HG03103 (cell line): ENCODE data around the gene SLC5A12.

Experiments
- ATAC-seq: cut with Tn5 transposase; IDR thresholded peaks from one replicate; pipeline ENCODE4 v1.9.1; 2021; ENCODE audit warnings: low read depth; ENCODE audit not compliant: unreplicated experiment

Gene SLC5A12

GRCh38 chr11:26726960-26727359 is 5.1 kb upstream of the SLC5A12 start:
- no peak for ATAC-seq

- ATAC-seq, result no peak
Measured at GRCh38 chr11:26719998-26720397, 1.9 kb downstream of the SLC5A12 start.

GRCh38 chr11:26719289-26719973 is 2.4 kb downstream of the SLC5A12 start:
- no peak for ATAC-seq

- ATAC-seq, result no peak
Measured at GRCh38 chr11:26717771-26718170, 4.1 kb downstream of the SLC5A12 start.

- no peak for ATAC-seq
Measured at GRCh38 chr11:26715133-26715532, 6.7 kb downstream of the SLC5A12 start.

- no peak for ATAC-seq
Measured at GRCh38 chr11:26712497-26712896, 9.4 kb downstream of the SLC5A12 start.

- ATAC-seq, result no peak
Measured at GRCh38 chr11:26710489-26710888, 11.4 kb downstream of the SLC5A12 start.

GRCh38 chr11:26708736-26709456 is 13.0 kb downstream of the SLC5A12 start:
- no peak for ATAC-seq

- ATAC-seq, result no peak
Measured at GRCh38 chr11:26706181-26706580, 15.7 kb downstream of the SLC5A12 start.

- ATAC-seq, result no peak
Measured at GRCh38 chr11:26704249-26704648, 17.6 kb downstream of the SLC5A12 start.

- no peak for ATAC-seq
Measured at GRCh38 chr11:26703411-26704191, 18.3 kb downstream of the SLC5A12 start.

GRCh38 chr11:26702406-26702805 is 19.5 kb downstream of the SLC5A12 start:
- ATAC-seq, result no peak

- no peak for ATAC-seq
Measured at GRCh38 chr11:26700574-26701235, 21.2 kb downstream of the SLC5A12 start.

GRCh38 chr11:26698224-26698623 is 23.6 kb downstream of the SLC5A12 start:
- ATAC-seq, result no peak

GRCh38 chr11:26696330-26696729 is 25.5 kb downstream of the SLC5A12 start:
- ATAC-seq, result no peak

- ATAC-seq, result no peak
Measured at GRCh38 chr11:26688701-26689100, 33.2 kb downstream of the SLC5A12 start.

- no peak for ATAC-seq
Measured at GRCh38 chr11:26687351-26687750, 34.5 kb downstream of the SLC5A12 start.

GRCh38 chr11:26677566-26677965 is 44.3 kb downstream of the SLC5A12 start:
- no peak for ATAC-seq

- ATAC-seq, result no peak
Measured at GRCh38 chr11:26676641-26677040, 45.2 kb downstream of the SLC5A12 start.

GRCh38 chr11:26675233-26675928 is 46.5 kb downstream of the SLC5A12 start:
- no peak for ATAC-seq
